Kidney capillary endothelial cell (primary cell): ENCODE results near the gene PLXNA1.

Experiments
- DNase-seq: peaks from one replicate; pipeline ENCODE4 v3.0.0-alpha.2; 2018; ENCODE audit warnings: low spot score

The PLXNA1 gene

DNA sequence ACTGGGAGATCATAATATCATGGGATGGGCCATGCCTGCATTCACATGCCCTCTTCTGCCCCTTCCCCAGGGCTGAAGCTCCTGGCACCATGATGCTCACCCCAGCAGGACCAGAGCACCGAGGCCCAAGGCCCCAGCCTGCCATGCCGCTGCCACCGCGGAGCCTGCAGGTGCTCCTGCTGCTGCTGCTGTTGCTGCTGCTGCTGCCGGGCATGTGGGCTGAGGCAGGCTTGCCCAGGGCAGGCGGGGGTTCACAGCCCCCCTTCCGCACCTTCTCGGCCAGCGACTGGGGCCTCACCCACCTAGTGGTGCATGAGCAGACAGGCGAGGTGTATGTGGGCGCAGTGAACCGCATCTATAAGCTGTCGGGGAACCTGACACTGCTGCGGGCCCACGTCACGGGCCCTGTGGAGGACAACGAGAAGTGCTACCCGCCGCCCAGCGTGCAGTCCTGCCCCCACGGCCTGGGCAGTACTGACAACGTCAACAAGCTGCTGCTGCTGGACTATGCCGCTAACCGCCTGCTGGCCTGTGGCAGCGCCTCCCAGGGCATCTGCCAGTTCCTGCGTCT is 5.6 kb downstream of the PLXNA1 start:
- no peak for DNase-seq

DNA sequence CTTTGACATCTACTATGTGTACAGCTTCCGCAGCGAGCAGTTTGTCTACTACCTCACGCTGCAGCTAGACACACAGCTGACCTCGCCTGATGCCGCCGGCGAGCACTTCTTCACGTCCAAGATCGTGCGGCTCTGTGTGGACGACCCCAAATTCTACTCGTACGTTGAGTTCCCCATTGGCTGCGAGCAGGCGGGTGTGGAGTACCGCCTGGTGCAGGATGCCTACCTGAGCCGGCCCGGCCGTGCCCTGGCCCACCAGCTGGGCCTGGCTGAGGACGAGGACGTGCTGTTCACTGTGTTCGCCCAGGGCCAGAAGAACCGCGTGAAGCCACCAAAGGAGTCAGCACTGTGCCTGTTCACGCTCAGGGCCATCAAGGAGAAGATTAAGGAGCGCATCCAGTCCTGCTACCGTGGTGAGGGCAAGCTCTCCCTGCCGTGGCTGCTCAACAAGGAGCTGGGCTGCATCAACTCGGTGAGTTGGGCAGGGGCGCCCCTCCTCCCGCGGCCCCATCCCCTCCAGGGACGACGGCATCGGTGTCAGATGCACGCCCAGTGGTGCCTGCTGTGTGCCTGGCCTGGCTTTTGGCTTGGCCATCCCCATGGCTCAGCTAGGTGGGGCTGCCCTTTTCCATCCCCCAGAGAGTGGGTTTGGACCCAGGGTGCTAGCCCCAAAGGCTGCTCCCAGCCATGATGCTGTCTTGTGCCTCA is 6.6 kb downstream of the PLXNA1 start:
- DNase-seq, result no peak

GRCh38 chr3:126990024-126990700 is 7.2 kb downstream of the PLXNA1 start:
- DNase-seq, result no peak

GRCh38 chr3:126990890-126991289 is 8.0 kb downstream of the PLXNA1 start:
- DNase-seq, result no peak

- DNase-seq, result no peak
These were observed 8.7 kb downstream of the PLXNA1 start for GRCh38 chr3:126991366-126992200.

DNA sequence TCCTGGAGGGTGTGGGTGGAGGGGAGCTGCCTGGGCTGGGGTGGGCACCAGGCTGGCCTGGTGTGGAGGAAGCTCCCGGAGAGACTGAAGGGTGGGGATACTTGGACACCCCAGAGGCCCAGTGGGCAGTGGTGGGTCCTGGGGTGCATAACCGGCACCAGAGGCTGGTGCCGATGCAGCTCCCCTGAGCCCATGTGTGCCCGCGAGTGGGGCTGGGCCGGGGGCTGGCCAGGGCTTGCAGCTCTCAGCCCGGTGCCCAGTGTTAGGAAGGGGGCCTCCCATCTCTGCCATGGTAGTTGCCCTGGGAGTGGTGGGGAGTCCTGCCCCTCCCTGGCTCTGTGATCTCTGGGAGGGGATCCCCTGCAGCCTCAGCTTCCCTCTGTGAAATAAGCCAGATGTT is 9.3 kb downstream of the PLXNA1 start:
- DNase-seq, result no peak

DNA sequence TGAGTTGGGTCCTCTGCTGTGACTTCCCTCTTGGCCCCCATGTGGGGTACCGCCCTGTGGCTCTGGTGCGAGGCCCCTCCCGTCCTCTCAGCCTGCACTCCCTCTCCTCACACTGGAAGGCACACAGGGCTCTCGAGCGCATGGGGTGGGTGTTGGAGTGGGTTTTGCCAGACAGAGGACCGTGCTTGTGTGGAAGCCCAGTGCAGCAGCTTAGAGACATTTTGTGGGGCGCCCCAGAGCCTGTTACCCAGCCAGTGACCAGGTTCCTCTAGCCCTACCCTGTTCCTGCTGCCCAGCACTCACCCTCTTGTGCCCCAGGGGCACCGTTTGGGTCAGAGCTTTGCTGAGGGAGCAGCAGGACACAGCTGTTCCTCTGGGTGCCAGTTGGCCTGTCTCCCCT is 9.9 kb downstream of the PLXNA1 start:
- no peak for DNase-seq

- no peak for DNase-seq
These were observed 10.5 kb downstream of the PLXNA1 start for GRCh38 chr3:126993436-126993835.

- no peak for DNase-seq
These were observed 11.8 kb downstream of the PLXNA1 start for GRCh38 chr3:126994661-126995245.

DNA sequence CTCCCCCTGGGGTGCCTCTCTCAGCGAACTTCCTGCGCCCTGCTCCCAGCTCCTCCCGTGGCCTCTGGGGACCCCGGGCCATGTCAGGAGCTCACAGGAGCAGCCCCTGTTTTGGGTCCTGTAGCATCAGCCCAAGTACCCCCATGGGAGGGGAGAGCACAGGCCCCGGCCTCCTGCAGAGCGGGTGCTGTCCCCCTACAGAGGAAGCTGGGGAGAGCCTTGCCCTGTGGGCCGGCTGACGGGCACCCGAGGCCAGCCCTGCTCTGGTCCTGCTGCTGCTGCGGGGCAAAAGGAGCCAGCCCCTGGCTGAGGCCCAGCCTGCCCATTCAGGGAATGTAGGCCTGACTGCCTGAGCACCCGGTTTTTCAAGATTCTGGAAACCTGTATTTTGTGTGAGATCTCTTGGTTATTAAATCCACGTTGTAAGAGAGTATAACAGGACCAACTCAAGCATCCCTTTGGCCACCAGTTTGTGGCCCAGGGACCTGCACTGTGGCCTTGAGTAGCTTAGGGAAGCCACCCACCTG is 12.4 kb downstream of the PLXNA1 start:
- DNase-seq, result no peak

DNA sequence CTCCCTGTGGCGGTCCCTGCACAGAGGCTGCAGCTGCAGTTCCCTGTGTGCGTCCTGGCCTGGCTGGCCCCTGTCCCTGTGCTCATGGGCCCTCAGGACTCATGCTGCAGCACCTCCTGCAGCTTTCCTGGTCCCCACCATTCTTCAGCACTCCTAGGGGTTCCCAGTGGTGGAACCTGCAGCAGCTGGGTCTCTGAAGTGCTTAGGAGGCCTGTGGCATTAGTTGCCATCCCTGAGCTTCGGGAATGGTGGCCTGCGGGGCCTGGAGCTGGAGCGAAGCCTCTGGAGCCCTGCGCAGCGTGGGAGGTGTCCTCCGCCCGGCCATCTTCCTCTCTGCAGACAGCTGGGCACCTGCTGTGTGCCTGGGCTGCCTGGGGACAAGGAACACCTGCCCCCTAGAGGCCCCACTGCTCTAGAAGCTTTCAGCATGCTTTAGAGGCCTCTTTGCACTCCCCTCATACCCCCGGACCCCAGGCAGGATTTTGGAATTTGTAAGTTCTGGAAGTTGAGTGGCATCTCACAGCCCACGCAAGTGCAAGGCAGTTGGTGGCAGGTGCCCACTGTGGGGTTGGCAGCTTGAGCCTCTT is 13.1 kb downstream of the PLXNA1 start:
- no peak for DNase-seq

- DNase-seq, result no peak
These were observed 14.0 kb downstream of the PLXNA1 start for GRCh38 chr3:126996905-126997304.

DNA sequence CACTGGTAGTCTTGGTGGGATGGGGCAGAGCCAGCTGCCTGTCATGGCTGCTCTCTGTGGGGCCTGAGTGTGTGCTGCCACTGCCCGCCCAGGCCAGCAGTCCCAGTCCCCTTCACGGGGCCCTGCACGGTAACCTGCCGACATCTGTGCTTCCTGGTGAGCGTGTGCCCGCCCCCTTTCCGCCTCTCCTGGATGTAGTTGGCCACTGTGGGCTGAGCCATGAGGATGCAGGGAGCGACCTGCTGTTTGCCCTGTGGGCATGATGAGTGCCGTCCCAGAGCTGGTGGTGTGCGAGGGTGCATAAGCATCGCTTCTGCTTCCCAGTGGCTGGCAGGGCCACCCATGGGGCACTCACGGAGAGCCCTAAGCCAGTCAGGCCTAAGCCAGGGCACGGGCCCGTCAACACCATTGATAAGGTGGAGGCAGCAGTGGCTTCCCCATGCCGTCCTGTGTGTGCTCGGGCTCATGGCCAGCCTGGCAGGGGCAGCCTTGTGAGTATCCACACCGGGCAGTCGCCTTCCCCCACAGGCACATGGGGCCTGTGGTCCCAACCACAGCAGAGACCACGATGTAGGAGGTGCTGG is 14.6 kb downstream of the PLXNA1 start:
- no peak for DNase-seq

DNA sequence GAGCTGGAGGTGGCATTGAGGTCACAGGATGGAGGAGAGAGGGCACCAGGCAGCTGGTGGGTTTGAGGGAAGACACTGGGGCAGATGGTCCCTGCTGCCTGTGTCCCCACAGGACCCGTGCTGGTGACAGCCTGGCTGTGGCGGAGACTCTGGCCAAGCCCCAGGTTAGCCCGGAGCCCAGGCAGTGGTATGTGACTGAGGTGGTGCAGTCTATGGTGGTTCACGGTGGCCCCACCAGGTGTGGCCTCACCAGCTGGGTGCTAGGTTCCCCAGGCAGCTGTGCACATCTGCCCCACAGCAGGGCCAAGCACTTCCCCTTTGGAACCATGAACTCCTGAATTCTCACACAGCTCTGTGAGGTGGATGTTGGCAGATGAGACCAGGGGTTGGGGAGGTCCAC is 15.4 kb downstream of the PLXNA1 start:
- DNase-seq, result no peak

- DNase-seq, result no peak
These were observed 15.8 kb downstream of the PLXNA1 start for GRCh38 chr3:126998728-126999127.

DNA sequence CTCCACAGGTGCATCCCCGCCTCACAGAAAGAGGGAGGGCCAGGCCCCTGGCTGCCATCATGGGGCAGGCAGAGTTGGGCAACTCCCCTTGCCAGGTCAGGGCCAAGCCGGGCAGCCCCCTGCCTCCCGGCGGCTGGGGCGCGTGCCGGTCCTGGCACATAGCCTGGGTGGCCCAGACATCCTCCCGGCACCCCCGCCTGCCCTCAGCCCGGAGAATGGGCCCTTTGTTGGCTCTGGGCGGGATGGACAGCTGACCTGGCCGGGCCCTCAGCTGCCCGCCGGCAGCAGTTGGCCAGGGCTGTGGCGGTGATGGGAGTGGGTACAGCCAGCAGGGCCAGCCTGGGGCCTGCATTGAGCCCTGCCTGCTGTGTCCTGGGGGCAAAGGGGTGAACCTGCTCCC is 16.5 kb downstream of the PLXNA1 start:
- no peak for DNase-seq

- no peak for DNase-seq
These were observed 17.2 kb downstream of the PLXNA1 start for GRCh38 chr3:127000119-127000518.

- DNase-seq, result no peak
These were observed 17.8 kb downstream of the PLXNA1 start for GRCh38 chr3:127000761-127001160.

DNA sequence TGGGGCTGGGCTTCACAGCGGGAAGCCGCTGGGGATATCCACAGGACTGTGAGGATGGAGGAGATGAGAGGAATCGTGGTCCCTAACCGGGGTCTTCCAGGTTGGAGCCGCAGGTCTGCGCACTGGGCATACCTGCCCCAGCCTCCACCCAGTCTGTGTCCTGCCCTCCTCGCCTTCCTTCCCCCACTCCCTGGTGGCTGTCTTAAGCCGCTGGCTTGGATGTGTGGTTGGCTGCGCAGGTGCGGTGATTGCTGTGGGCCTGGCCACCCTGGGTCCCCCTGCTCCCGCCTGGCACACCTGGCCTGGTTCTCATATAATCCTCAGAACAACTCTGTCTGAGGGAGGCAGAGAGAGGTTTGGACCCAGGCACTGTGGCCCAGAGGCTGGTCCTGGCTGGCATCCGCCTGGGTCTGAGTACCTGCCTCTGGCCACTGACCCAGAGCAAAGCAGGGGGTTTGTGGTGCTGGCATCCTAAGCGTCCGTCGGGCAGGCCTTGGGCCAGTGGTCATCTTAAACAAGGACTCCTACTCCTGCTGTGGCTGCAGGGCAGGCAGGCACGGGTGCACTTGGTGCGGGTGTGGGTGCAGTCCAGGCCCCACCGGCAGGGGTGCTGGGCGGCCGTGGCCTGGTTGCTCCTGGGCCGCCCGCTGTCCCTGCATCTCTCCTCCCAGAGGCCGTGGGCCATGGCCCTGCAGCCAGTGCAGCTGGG is 18.7 kb downstream of the PLXNA1 start:
- DNase-seq, result no peak
